ENCODE data around the gene DIS3L2.
"Not testable (repeated sequence)": the region's sequence is repeated elsewhere in the genome, so short reads cannot be mapped to it uniquely, and the experiment has no call there.

DIS3L2 gene

GRCh38 chr2:231929961-231930592 lies 31.4 kb upstream of the DIS3L2 start:
- no peak for DNase-seq

GRCh38 chr2:231930593-231931281 lies 30.8 kb upstream of the DIS3L2 start:
- no peak for DNase-seq

- DNase-seq = no peak
Measured at GRCh38 chr2:231931481-231931915, 30.0 kb upstream of the DIS3L2 start.

DNA sequence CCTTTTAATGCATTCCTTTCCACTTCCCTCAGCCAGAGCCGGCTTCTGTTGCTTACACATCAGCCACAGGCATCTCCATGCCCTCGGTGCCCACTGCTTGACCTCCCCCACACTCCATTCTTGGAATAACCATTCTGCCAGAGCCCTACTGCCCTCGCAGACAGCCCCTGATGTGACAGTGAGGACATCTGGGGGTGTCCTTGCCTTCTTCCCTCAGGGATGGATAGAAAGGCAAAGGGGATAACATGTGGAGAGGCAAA lies 28.9 kb upstream of the DIS3L2 start:
- DNase-seq = no peak

DNA sequence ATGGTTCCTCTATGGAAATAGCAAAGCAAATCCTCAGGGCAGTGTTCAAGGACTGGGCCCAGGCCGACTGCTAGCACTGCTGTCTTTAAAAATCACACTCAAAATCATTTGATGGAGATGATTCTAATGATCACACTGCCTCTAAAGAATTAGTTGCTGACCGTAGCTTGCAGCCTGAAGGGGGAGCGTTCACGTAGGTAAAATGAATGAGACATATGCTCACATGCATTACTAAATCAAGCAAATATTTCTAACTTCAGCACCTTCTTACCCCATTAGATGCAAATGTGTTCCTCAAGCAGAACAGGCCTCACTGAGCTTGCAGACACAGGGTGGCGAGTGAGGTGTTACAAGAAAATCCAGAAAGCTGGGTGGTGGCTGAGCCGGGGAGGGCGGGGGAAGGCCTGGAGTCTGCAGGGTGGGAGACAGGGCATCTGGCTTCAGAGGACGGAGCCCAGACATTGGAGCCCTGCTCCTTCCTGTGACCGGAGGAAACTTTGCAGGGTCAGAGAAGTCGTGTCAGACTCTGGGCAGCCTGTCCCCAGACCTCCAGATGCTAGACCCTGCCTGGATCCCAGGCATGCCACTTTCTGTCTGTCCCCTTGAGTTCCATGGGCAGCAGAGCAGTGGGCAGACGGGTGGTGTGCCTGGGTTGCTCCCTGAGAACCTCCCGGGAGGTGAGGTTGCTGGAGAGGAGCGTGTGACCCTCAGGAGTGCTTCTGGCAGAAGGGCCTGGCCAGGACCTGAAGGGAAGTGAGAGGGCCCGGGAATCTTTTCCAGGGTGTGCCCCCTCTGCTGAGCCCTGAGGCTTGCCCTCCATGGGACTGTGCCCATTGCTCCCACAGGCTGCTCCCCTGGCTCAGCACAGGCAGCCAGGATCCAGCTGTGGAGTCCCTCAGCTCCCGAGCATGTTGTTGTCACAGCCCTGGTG lies 28.3 kb upstream of the DIS3L2 start:
- DNase-seq = no peak

- DNase-seq = no peak
Measured at GRCh38 chr2:231933916-231934401, 27.6 kb upstream of the DIS3L2 start.

- no peak for DNase-seq
Measured at GRCh38 chr2:231934441-231935206, 26.9 kb upstream of the DIS3L2 start.

DNA sequence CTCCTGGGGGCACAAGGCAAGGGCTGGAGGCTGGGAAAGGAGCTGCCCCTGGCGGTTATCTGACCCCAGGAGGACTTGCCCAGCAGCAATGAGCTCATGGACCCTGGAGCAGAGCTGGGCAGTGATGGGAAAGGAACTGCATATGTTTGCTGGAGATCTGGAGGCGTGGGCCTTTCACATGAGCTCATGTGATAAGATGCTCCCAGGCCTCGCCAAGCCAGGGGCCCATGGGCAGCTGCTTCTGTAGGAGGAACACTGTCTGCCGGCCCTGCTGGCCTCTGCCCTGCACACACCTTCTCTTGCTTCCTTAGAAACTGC lies 26.3 kb upstream of the DIS3L2 start:
- no peak for DNase-seq

DNA sequence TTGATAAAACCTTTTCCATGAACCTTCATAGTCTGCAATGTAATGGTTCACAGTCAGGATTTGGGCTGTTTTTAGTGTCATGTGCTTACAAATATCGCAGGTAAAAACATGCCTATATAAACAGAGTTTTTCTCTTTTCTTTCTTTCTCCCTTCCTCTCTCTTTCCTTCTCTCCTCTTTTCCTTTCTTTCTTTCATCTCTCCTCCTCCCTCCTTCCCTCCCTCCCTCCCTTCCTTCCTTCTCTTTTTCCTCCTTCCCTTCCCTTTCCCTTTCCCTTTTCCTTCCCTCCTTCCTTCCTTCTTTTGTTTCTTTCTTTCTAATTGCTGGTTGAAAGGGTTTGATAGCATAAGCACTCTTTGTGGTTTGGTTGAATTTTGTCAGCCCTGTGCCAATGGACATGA lies 25.7 kb upstream of the DIS3L2 start:
- DNase-seq = no peak

GRCh38 chr2:231936491-231936890 lies 25.0 kb upstream of the DIS3L2 start:
- DNase-seq = no peak

GRCh38 chr2:231937057-231937456 lies 24.5 kb upstream of the DIS3L2 start:
- no peak for DNase-seq

DNA sequence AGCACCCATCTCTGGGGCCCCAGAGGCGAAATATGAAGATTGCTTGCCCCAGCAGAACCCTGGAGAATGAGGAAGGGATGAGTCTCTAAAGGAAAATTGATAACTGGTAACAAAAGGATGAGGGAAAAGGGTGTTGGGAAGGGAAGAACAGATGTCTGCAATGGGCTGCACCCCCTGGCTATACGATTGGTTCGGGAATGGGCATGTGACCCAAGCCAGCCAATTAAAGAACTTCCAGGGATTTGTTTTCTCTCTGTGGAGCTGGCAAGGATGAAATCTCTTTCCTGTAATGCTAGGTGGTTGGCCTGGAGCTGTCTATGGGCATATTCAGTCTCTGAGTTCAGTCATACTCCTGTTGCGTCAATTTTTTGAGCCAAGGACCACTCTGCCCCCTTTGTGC lies 22.5 kb upstream of the DIS3L2 start:
- DNase-seq = no peak

GRCh38 chr2:231940795-231941194 lies 20.7 kb upstream of the DIS3L2 start:
- no peak for DNase-seq

GRCh38 chr2:231941673-231942072 lies 19.8 kb upstream of the DIS3L2 start:
- no peak for DNase-seq

DNA sequence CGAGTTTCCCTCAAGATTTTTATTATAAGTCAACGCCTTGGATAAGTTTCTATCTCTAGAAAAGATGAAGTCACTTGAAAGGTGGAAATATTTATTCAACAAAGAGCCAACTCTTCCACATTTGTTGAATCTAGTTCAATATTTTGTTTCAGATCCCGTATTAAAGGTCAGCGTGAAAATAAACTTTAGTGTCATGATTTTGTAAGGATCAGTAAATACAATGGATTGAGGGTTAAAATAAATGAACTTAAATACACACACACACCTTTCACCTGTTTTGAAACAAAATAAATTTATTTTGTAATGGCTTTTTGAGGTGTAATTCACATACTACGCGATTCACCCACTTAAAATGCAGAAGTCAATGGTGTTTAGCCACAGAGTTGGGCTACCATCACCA lies 19.3 kb upstream of the DIS3L2 start:
- no peak for DNase-seq

DNA sequence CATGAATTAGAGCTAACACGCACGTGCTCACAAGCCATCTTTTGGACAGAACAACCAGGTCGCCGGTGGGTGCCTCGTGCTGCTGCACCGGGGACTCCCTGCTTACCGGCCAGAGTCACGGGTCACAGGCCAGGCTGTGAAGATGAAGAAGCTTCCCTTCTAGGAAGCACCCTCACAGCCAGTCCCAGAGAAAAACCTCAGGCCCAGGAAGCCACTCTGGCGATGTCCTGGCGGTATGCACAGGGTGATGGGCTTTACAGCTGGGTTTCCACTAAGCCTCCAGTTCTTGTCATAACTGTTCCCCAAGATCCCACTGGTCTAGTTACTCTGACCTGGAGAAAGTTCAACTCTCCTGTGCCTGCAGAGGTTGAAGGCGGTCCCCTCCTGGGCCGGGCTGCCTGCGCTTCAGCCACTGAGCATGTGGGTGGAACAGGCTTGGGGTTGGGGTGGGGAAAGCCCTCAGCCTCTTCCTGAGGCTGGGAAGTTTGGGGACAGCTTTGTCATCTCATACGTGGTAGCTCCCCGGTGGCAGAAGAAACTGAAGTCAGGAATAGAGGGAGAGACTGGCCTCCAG lies 15.2 kb upstream of the DIS3L2 start:
- no peak for DNase-seq

- DNase-seq = not testable (repeated sequence)
Measured at GRCh38 chr2:231947112-231947511, 14.4 kb upstream of the DIS3L2 start.

- DNase-seq = no peak
Measured at GRCh38 chr2:231947694-231948093, 13.8 kb upstream of the DIS3L2 start.

GRCh38 chr2:231951452-231952035 lies 10.0 kb upstream of the DIS3L2 start:
- DNase-seq = no peak

DNA sequence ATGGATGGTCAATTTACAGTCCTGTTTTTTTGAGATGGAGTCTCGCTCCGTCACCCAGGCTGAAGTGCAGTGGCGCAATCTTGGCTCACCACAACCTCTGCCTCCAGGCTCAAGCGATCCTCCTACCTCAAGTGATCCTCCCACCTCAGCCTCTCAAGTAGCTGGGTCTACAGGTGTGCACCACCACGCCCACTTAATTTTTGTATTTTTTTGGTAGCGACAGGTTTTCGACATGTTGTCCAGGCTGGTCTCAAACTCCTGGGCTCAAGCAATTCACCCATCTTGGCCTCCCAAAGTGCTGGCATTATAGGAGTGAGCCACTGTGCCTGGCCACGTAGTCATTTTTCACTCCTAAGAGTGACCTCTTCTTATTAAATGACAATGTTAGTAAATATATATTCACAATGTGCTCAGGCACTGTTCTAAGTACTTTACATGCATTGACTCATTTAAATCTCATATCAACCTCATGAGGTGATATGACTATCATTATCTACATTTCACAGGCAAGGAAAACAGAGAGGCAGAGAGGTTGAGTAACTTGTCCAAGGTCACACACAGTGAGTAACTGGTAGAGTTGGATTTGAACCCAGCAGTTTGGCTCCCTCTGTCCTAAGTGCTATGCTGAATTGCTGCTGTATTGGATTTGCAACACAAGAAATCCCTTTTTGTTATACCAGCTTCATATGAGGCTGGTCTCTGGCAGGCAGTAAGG lies 5.6 kb upstream of the DIS3L2 start:
- DNase-seq = no peak

- DNase-seq = no peak
Measured at GRCh38 chr2:231957913-231958763, 3.4 kb upstream of the DIS3L2 start.

Measured in AML-193 (cell line).